CD4-positive, alpha-beta memory T cell (primary cell): Measurements from ENCODE around the gene ALDH3B1. TPM values are rescaled to one million over a fixed set of nuclear protein-coding genes. Genes with fewer than 3 reads are reported as not detected.
"Not testable (repeated sequence)": the region's sequence is repeated elsewhere in the genome, so short reads cannot be mapped to it uniquely, and the experiment has no call there.

Source experiments
- CTCF ChIA-PET: fragments of 350-600 bp; sonication (Branson Sonifier 250); formaldehyde crosslinking; loops from one replicate; lab custom pipeline; 2021; ENCODE audit warnings: inconsistent platforms; ENCODE audit not compliant: partially characterized antibody; lab: Charles Lee
- POLR2A ChIA-PET: fragments of 350-600 bp; sonication (Branson Sonifier 250); formaldehyde crosslinking; loops from one replicate; lab custom pipeline; 2021; ENCODE audit not compliant: partially characterized antibody; lab: Charles Lee
- DNase-seq, 5 donors: peaks; one replicate each; pipeline versions ENCODE4 v3.0.0 to v3.0.0-alpha.2; 2020 to 2022; ENCODE audit warnings: mixed read lengths in 1 of 5
- H3K27ac ChIP-seq: one replicate; pipeline ENCODE4 v1.7.0; 2013; ENCODE audit warnings: low read depth, low read length
- H3K27me3 ChIP-seq: 2 replicates; pipeline ENCODE4 v1.7.0; 2013; ENCODE audit warnings: mild to moderate bottlenecking, low read length, moderate library complexity; ENCODE audit not compliant: insufficient read depth
- H3K36me3 ChIP-seq: 2 replicates; pipeline ENCODE4 v1.7.0; 2013; ENCODE audit warnings: mild to moderate bottlenecking, low read length, moderate library complexity; ENCODE audit not compliant: insufficient read depth
- H3K4me1 ChIP-seq: 2 replicates; pipeline ENCODE4 v1.7.0; 2013; ENCODE audit warnings: mild to moderate bottlenecking, low read length, moderate library complexity; ENCODE audit not compliant: insufficient read depth
- H3K4me3 ChIP-seq, 2 donors: one replicate each; pipeline ENCODE4 v1.7.0; 2013; ENCODE audit warnings: low read length in 2 of 2, mild to moderate bottlenecking in 1 of 2
- H3K9me3 ChIP-seq, 2 donors: one replicate each; pipeline ENCODE4 v1.7.0; 2013; ENCODE audit warnings: low read length in 2 of 2, control low read depth in 1 of 2; ENCODE audit not compliant: control insufficient read depth in 1 of 2
- H3K27ac Mint-ChIP-seq, 7 donors: one replicate each; pipeline ENCODE4 v1.8.0; 2020 to 2021; ENCODE audit warnings: mixed read lengths in 7 of 7, mild to moderate bottlenecking in 6 of 7, inconsistent platforms in 3 of 7, moderate library complexity in 3 of 7
- H3K27me3 Mint-ChIP-seq, 2 donors: one replicate each; pipeline ENCODE4 v1.8.0; 2020 to 2021; ENCODE audit warnings: mixed read lengths in 2 of 2
- H3K36me3 Mint-ChIP-seq, 2 donors: one replicate each; pipeline ENCODE4 v1.8.0; 2020 to 2021; ENCODE audit warnings: mixed read lengths in 2 of 2, inconsistent platforms in 1 of 2, mild to moderate bottlenecking in 1 of 2
- H3K4me1 Mint-ChIP-seq, 4 donors: one replicate each; pipeline ENCODE4 v1.8.0; 2020 to 2021; ENCODE audit warnings: mixed read lengths in 4 of 4, mild to moderate bottlenecking in 1 of 4
- H3K4me3 Mint-ChIP-seq, 8 donors: one replicate each; pipeline ENCODE4 v1.8.0; 2020 to 2021; ENCODE audit warnings: mixed read lengths in 8 of 8, mild to moderate bottlenecking in 7 of 8, moderate library complexity in 6 of 8, inconsistent platforms in 3 of 8
- H3K9me3 Mint-ChIP-seq, 8 donors: one replicate each; pipeline ENCODE4 v1.8.0; 2020 to 2021; ENCODE audit warnings: mixed read lengths in 8 of 8, mild to moderate bottlenecking in 5 of 8, inconsistent platforms in 3 of 8, moderate library complexity in 1 of 8
- intact Hi-C: fragments of 100-400 bp; cut with micrococcal nuclease; formaldehyde crosslinking; loops from one replicate; pipeline ENCODE4 v1.15.1; 2023
- polyA plus RNA-seq, 2 donors: library from polyadenylated mRNA; unstranded; fragments of 300-500 nt; fragmentation: Illumina TruSeq; gene quantifications; one replicate each; pipeline ENCODE4 v1.2.3, GENCODE V29; 2021
- total RNA-seq, 2 experiments: library from RNA; stranded (reverse); gene quantifications; one replicate each; pipeline ENCODE4 v1.2.3, GENCODE V29; 2021

Gene ALDH3B1, protein sequence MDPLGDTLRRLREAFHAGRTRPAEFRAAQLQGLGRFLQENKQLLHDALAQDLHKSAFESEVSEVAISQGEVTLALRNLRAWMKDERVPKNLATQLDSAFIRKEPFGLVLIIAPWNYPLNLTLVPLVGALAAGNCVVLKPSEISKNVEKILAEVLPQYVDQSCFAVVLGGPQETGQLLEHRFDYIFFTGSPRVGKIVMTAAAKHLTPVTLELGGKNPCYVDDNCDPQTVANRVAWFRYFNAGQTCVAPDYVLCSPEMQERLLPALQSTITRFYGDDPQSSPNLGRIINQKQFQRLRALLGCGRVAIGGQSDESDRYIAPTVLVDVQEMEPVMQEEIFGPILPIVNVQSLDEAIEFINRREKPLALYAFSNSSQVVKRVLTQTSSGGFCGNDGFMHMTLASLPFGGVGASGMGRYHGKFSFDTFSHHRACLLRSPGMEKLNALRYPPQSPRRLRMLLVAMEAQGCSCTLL
- total RNA-seq (1 to 10 TPM in 1 of 2 experiments, under 1 TPM in 1; 0.72 to 1.0 TPM), polyA plus RNA-seq (not detected)

DNA sequence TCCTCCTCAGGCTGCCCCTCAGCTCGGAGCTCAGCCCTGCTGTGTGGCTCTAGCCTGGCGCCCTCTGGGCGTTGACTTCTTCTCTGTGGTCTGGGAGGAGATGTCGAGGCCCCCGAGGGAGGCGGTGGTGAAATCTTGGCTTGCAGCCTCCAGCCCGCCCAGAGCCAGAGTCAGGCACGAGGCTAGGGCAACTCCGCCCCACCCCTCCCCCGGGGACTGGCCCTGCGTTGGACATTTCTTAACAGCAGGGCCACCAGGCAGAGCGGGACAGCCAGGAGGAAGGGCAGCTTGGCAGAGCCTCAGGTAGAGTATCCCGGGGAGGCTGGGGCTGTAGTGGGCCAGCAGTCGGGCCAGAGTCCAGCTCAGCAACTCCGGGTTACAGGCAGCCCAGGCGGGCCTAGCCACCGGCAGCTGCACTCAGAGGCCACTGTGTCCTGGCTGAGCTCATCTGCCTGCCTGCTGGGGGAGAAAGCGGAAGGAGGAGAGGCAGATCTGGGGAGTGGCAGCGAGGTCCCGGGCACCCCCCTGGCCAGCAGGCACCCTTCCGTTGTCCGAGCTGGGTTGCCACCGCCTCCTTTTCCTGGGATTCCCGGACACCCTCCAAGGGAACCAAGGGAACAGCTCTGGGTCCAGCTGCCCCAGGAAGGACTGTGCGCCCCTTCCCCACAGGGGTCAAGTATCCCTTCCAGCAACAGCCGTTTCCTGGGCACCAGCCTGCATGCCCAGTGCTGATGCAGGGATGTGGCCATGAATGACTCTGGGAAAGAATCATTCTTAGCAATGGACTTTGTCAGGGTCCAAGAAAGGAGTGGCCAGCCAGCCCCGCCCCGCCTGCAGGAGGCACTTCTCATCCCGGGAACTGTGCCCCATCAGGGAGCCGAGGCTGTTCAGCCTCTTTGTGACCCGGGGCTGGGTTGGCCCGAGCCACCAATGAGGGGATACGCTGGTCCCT is at the start of gene ALDH3B1:
ALDH3B1 (plus strand) TSS at position 238 of the 952 bp plus-strand sequence. CDS start 4,971 bp downstream, outside the sequence.
- intact Hi-C loops = no loop called here
- Mint-ChIP-seq H3K4me1 (no peaks in the 10 kb centered on the region), H3K9me3 (no peaks in the 10 kb centered on the region), H3K36me3 (no peaks in the 10 kb centered on the region), H3K4me3 (no peak within 1 kb of the TSS), H3K27me3 (no peaks in the 10 kb centered on the region), H3K27ac (peak within 1 kb of the TSS in 3 of 7 donors; percentile 3 to 66 (median 27))
- H3K4me3 ChIP-seq = no peak within 1 kb of the TSS
- H3K27ac ChIP-seq = no peak within 1 kb of the TSS
- no peaks in the 10 kb centered on the region for H3K36me3 ChIP-seq
- H3K4me1 ChIP-seq = no peaks in the 10 kb centered on the region
- CTCF ChIA-PET = no interaction called here
- peak in 1 of 5 donors; percentile 28 for DNase-seq
- H3K27me3 ChIP-seq = no peaks in the 10 kb centered on the region
- H3K9me3 ChIP-seq = no peaks in the 10 kb centered on the region
- POLR2A ChIA-PET = no interaction called here

DNA sequence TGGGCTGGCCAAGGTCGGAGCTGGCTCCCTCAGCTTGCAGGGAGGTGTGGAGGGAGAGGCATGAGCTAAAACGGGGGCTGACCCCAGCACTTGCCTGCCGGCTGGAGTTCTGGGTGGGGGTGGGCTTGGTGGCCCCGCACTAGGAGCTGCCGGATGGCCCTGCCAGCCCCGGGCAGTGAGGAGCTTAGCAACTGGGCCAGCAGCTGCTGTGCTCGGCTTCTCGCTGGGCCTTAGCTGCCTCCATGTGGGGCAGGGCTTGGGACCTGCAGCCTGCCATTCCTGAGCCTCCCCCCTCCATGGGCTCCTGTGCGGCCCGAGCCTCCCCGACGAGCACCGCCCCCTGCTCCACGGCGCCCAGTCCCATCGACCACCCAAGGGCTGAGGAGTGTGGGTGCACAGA is 46.9 kb upstream of the ALDH3B1 start:
- H3K4me1 Mint-ChIP-seq = not testable (repeated sequence)

DNA sequence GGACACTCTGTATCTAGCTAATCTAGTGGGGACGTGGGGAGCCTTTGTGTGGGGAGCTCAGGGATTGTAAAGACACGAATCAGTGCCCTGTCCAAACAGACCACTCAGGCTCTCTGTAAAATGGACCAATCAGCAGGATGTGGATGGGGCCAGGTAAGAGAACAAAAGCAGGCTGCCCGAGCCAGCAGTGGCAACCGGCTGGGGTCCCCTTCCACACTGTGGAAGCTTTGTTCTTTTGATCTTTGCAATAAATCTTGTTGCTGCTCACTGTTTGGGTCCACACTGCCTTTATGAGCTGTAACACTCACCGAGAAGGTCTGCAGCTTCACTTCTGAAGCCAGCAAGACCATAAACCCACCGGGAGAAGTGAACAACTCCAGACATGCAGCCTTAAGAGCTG is 46.2 kb upstream of the ALDH3B1 start:
- H3K9me3 ChIP-seq, H3K4me3 ChIP-seq, H3K36me3 ChIP-seq, intact Hi-C loops, H3K27ac ChIP-seq, H3K36me3 Mint-ChIP-seq, H3K9me3 Mint-ChIP-seq, CTCF ChIA-PET, H3K27me3 ChIP-seq, H3K27ac Mint-ChIP-seq, DNase-seq, H3K4me1 ChIP-seq, H3K4me3 Mint-ChIP-seq, H3K27me3 Mint-ChIP-seq, H3K4me1 Mint-ChIP-seq, POLR2A ChIA-PET: not testable (repeated sequence)

More for the DNA sequence above, 46.9 kb upstream of the ALDH3B1 start:
- CTCF ChIA-PET, DNase-seq, H3K36me3 Mint-ChIP-seq, H3K27me3 Mint-ChIP-seq, H3K9me3 Mint-ChIP-seq, H3K4me1 ChIP-seq, intact Hi-C loops, H3K27ac ChIP-seq, H3K9me3 ChIP-seq, H3K27ac Mint-ChIP-seq, POLR2A ChIA-PET, H3K4me3 ChIP-seq, H3K27me3 ChIP-seq, H3K36me3 ChIP-seq, H3K4me3 Mint-ChIP-seq: not testable (repeated sequence)

DNA sequence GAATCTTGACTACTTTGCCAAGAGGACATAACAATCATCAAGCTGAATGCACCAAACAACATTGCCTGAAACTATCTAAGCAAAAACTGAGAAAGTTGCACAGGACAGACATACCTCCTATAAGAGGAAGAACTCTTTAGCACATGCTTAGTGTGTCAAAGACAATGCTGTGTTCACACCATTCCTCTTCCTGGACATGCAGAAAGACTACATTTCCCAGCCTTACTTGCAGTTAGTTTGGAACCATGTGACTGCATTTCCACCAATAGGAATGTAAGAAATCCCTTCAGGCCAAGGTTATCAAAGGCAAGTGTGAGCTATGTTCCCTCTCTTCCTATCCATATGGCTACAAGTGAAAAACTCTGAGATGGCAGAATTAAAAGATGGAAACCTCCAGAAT is 45.4 kb upstream of the ALDH3B1 start:
- H3K36me3 Mint-ChIP-seq, H3K4me1 ChIP-seq, DNase-seq, H3K9me3 ChIP-seq, H3K27me3 ChIP-seq, H3K27ac Mint-ChIP-seq, H3K4me1 Mint-ChIP-seq, CTCF ChIA-PET, H3K4me3 Mint-ChIP-seq, intact Hi-C loops, H3K36me3 ChIP-seq, H3K27ac ChIP-seq, H3K27me3 Mint-ChIP-seq, H3K9me3 Mint-ChIP-seq, H3K4me3 ChIP-seq, POLR2A ChIA-PET: not testable (repeated sequence)

DNA sequence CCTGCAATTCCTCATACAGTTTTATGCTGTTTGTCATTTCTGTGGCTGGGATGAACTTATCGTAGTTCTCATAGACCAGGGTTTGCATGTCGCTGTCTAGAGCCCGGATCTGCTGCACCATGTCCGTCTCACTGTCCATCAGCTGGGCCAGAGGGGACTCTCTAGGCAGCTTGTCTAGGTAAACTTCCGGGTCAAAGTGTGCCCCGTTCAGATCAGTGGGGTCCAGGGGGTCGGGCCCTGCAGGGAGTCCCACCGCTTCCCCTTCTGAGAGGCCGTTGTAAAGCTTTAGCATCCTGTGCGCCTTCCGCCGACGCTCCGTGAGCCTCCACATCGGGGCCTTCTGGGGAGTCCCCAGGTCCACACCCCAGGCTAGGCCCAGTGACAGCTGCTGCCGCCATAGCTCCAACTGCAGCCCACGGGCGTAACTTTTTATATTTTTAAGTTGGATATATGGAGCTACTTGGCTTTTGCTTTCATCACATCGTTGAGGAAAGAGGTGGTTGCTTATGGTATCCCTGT is 44.2 kb upstream of the ALDH3B1 start:
- H3K9me3 Mint-ChIP-seq, H3K4me3 Mint-ChIP-seq, DNase-seq, H3K36me3 ChIP-seq, H3K27me3 ChIP-seq, H3K4me3 ChIP-seq, H3K36me3 Mint-ChIP-seq, H3K27me3 Mint-ChIP-seq, CTCF ChIA-PET, H3K4me1 ChIP-seq, H3K9me3 ChIP-seq, intact Hi-C loops, H3K27ac ChIP-seq, H3K27ac Mint-ChIP-seq, H3K4me1 Mint-ChIP-seq, POLR2A ChIA-PET: not testable (repeated sequence)

DNA sequence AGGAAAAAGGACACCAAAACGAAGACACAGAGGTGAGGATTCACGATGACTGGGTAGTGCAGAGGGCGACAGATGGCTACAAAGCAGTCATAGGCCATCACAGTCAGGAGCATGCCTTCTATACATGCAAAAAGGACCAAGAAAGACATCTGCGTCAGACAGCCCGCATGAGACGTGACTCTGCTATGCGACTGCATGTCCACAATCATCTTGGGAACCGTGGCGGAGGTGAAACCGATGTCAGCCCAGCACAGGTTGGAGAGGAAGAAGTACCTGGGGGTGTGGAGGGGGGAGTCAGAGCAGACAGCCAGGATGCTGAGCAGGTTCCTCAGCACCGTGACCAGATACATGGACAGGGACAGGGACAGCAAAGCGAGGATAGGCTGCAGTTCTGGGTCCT is 35.4 kb upstream of the ALDH3B1 start:
- H3K27me3 Mint-ChIP-seq = peaks cover 0 to 10% of the 10 kb centered on the region in 2 donors
- H3K9me3 Mint-ChIP-seq, POLR2A ChIA-PET, H3K4me3 ChIP-seq, H3K4me1 ChIP-seq, DNase-seq, CTCF ChIA-PET, H3K27ac Mint-ChIP-seq, H3K36me3 ChIP-seq, H3K4me1 Mint-ChIP-seq, intact Hi-C loops, H3K9me3 ChIP-seq, H3K27ac ChIP-seq, H3K4me3 Mint-ChIP-seq, H3K27me3 ChIP-seq, H3K36me3 Mint-ChIP-seq: not testable (repeated sequence)

DNA sequence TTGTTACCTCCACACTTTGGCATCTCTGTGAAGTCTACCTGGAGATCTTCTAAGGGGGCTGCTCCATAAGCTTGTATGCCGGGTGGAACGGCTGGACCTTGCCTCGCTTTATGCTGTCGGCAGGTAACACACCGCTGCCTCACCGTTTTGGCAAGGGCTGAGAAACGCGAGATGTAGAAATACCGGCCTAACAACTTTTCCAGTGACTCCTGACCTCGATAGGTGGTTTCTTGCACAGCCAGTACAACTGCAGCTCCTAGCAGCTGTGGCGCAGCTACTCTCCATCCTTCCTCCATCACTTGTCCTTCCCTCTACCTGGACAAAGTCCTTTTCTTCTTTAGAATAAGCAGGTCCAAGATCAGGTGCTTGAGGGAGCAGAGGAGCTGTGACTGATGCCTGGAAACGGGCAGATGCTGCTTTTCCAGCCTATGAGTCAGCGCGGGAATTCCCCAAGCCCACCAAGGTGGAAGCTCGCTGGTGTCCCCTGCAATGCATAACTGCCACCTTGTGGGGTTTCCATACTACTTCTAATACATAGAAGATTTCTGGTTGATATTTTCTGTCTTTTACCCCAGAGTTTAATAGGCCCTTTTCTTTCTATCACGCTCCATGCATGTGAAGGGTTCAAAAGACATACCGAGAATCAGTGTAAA is 31.2 kb upstream of the ALDH3B1 start:
- H3K36me3 Mint-ChIP-seq, H3K4me1 Mint-ChIP-seq, DNase-seq, H3K27me3 ChIP-seq, H3K9me3 ChIP-seq, H3K9me3 Mint-ChIP-seq, H3K4me1 ChIP-seq, intact Hi-C loops, POLR2A ChIA-PET, H3K4me3 ChIP-seq, CTCF ChIA-PET, H3K4me3 Mint-ChIP-seq, H3K27ac ChIP-seq, H3K36me3 ChIP-seq, H3K27ac Mint-ChIP-seq: not testable (repeated sequence)
- H3K27me3 Mint-ChIP-seq = peaks cover 0 to 11% of the 10 kb centered on the region in 2 donors
